Small intestine (tissue), 7 donors: ENCODE measurements around the gene FXYD4. TPM values are rescaled to one million over a fixed set of nuclear protein-coding genes. Genes with fewer than 3 reads are reported as not detected.

Source experiments
- DNase-seq, 2 donors: peaks; one replicate each; pipeline versions ENCODE4 v3.0.0 to v3.0.0-alpha.2; 2013
- FAIRE-seq: peaks from 2 replicates; lab custom pipeline; 2012; peaks lifted over from hg19 to GRCh38; lab: Jason Lieb, UNC
- H3K27ac ChIP-seq, 3 donors: one replicate each; pipeline ENCODE4 v1.5.1; 2013; ENCODE audit warnings: low read length in 2 of 3, mild to moderate bottlenecking in 2 of 3, control low read depth in 1 of 3, inconsistent platforms in 1 of 3, low read depth in 1 of 3, moderate library complexity in 1 of 3
- H3K27me3 ChIP-seq, 3 donors: one replicate each; pipeline ENCODE4 v1.6.1; 2013; ENCODE audit warnings: low read length in 3 of 3, inconsistent platforms in 1 of 3; ENCODE audit not compliant: control insufficient read depth in 3 of 3, insufficient read depth in 3 of 3
- H3K36me3 ChIP-seq, 3 donors: one replicate each; pipeline ENCODE4 v1.6.1; 2013; ENCODE audit warnings: low read length in 3 of 3, inconsistent platforms in 1 of 3, low read depth in 1 of 3, mild to moderate bottlenecking in 1 of 3, moderate library complexity in 1 of 3; ENCODE audit not compliant: control insufficient read depth in 3 of 3, insufficient read depth in 2 of 3
- H3K4me1 ChIP-seq, 3 donors: one replicate each; pipeline ENCODE4 v1.6.1; 2013; ENCODE audit warnings: low read length in 2 of 3, inconsistent platforms in 1 of 3, low read depth in 1 of 3, mild to moderate bottlenecking in 1 of 3, moderate library complexity in 1 of 3; ENCODE audit not compliant: control insufficient read depth in 3 of 3, insufficient read depth in 2 of 3
- H3K4me3 ChIP-seq, 3 donors: one replicate each; pipeline ENCODE4 v1.5.1; 2013; ENCODE audit warnings: low read length in 3 of 3, control low read depth in 1 of 3, inconsistent platforms in 1 of 3, low read depth in 1 of 3, mild to moderate bottlenecking in 1 of 3, moderate library complexity in 1 of 3
- H3K9me3 ChIP-seq, 2 donors: one replicate each; pipeline ENCODE4 v1.6.1; 2013; ENCODE audit warnings: low read depth in 1 of 2, low read length in 1 of 2; ENCODE audit not compliant: control insufficient read depth in 2 of 2, insufficient read depth in 1 of 2
- WGBS, 3 donors: extraction: QIAGEN DNeasy Blood & Tissue Kit; methylation state at CpG; one replicate each; pipeline ENCODE4 v1.1.7; 2013; 5-methylcytosine and 5-hydroxymethylcytosine counted together
- polyA plus RNA-seq, 4 donors: library from polyadenylated mRNA; stranded (reverse) in 3 of 4; unstranded in 1 of 4; fragments of 200-250 nt in 3 of 4; fragments of 120-200 nt in 1 of 4; gene quantifications; one replicate each; pipeline versions ENCODE4 v1.2.1 to v1.2.3, GENCODE V29; 2013
- donor health status: healthy with polysubstance abuse.
- donor health status: control.
- donor health status: control.
- donor health status: Bipolar disorder and iron deficiency.
- donor health status: healthy.

Gene FXYD4
- polyA plus RNA-seq, 4 donors: 0.10 TPM; not detected in 3

GRCh38 chr10:43339136-43339535 lies 32.3 kb upstream of the FXYD4 start:
- no peak for FAIRE-seq
- H3K4me3 ChIP-seq: no peak overlapping the region
- H3K27ac ChIP-seq: no peak overlapping the region
- no peaks in the 10 kb centered on the region for H3K9me3 ChIP-seq
- H3K36me3 ChIP-seq: no peaks in the 10 kb centered on the region
- peaks cover 0 to 8% (median 0%) of the 10 kb centered on the region in 3 donors for H3K4me1 ChIP-seq
- 55 to 76% (median 73%) methylated on average over 9 to 11 of the region's 11 CpGs for WGBS, 3 donors
- DNase-seq: no peak
- peaks cover 0 to 6% (median 0%) of the 10 kb centered on the region in 3 donors for H3K27me3 ChIP-seq

- Histone ChIP-seq H3K4me1 (peaks cover 0 to 8% (median 0%) of the 10 kb centered on the region in 3 donors), H3K36me3 (no peaks in the 10 kb centered on the region), H3K9me3 (no peaks in the 10 kb centered on the region), H3K27ac (no peak overlapping the region), H3K4me3 (no peak overlapping the region), H3K27me3 (peaks cover 0 to 6% (median 0%) of the 10 kb centered on the region in 3 donors)
- WGBS, 3 donors: 56 to 77% (median 61%) methylated on average over 6 of the region's 6 CpGs
- no peak for DNase-seq
- FAIRE-seq: no peak
Observed at GRCh38 chr10:43340101-43340500, 31.3 kb upstream of the FXYD4 start.

- DNase-seq (peak in 1 of 2 donors; percentile 66), FAIRE-seq (no peak)
- Histone ChIP-seq H3K4me1 (peaks cover 0 to 8% (median 0%) of the 10 kb centered on the region in 3 donors), H3K36me3 (no peaks in the 10 kb centered on the region), H3K4me3 (no peak overlapping the region), H3K9me3 (no peaks in the 10 kb centered on the region), H3K27ac (no peak overlapping the region), H3K27me3 (peaks cover 0 to 6% (median 0%) of the 10 kb centered on the region in 3 donors)
- WGBS, 3 donors: 46 to 73% (median 62%) methylated on average over 9 of the region's 9 CpGs
Observed at GRCh38 chr10:43340619-43341018, 30.8 kb upstream of the FXYD4 start.

GRCh38 chr10:43341450-43341849 lies 30.0 kb upstream of the FXYD4 start:
- no peak for DNase-seq
- peaks cover 0 to 6% (median 0%) of the 10 kb centered on the region in 3 donors for H3K27me3 ChIP-seq
- no peaks in the 10 kb centered on the region for H3K36me3 ChIP-seq
- no peak for FAIRE-seq
- peaks cover 0 to 6% (median 0%) of the 10 kb centered on the region in 3 donors for H3K4me1 ChIP-seq
- no peak overlapping the region for H3K27ac ChIP-seq
- no peaks in the 10 kb centered on the region for H3K9me3 ChIP-seq
- H3K4me3 ChIP-seq: no peak overlapping the region
- WGBS, 3 donors: 76 to 80% (median 78%) methylated on average over 7 of the region's 7 CpGs

GRCh38 chr10:43342279-43343125 lies 28.9 kb upstream of the FXYD4 start:
- no peak overlapping the region for H3K4me3 ChIP-seq
- no peaks in the 10 kb centered on the region for H3K9me3 ChIP-seq
- H3K4me1 ChIP-seq: no peaks in the 10 kb centered on the region
- no peak overlapping the region for H3K27ac ChIP-seq
- no peaks in the 10 kb centered on the region for H3K36me3 ChIP-seq
- 92 to 94% (median 93%) methylated on average over 41 to 49 of the region's 49 CpGs for WGBS, 3 donors
- FAIRE-seq: no peak
- H3K27me3 ChIP-seq: peaks cover 0 to 6% (median 0%) of the 10 kb centered on the region in 3 donors
- no peak for DNase-seq

GRCh38 chr10:43343126-43343525 lies 28.3 kb upstream of the FXYD4 start:
- H3K4me3 ChIP-seq: no peak overlapping the region
- no peaks in the 10 kb centered on the region for H3K9me3 ChIP-seq
- DNase-seq (no peak), FAIRE-seq (no peak)
- H3K27ac ChIP-seq: no peak overlapping the region
- H3K36me3 ChIP-seq: no peaks in the 10 kb centered on the region
- peaks cover 0 to 6% (median 0%) of the 10 kb centered on the region in 3 donors for H3K27me3 ChIP-seq
- WGBS, 3 donors: 94 to 96% (median 96%) methylated on average over 15 of the region's 15 CpGs
- H3K4me1 ChIP-seq: no peaks in the 10 kb centered on the region

- Histone ChIP-seq H3K27ac (no peak overlapping the region), H3K4me1 (no peaks in the 10 kb centered on the region), H3K9me3 (no peaks in the 10 kb centered on the region), H3K27me3 (peaks cover 0 to 6% (median 0%) of the 10 kb centered on the region in 3 donors), H3K36me3 (no peaks in the 10 kb centered on the region), H3K4me3 (no peak overlapping the region)
- FAIRE-seq (no peak), DNase-seq (peak in 1 of 2 donors; percentile 57)
- 59 to 80% (median 69%) methylated on average over 8 of the region's 8 CpGs for WGBS, 3 donors
Observed at GRCh38 chr10:43344051-43344450, 27.4 kb upstream of the FXYD4 start.

GRCh38 chr10:43347997-43348396 lies 23.4 kb upstream of the FXYD4 start:
- Histone ChIP-seq H3K36me3 (no peaks in the 10 kb centered on the region), H3K9me3 (no peaks in the 10 kb centered on the region), H3K4me1 (no peaks in the 10 kb centered on the region), H3K4me3 (no peak overlapping the region), H3K27ac (no peak overlapping the region), H3K27me3 (peaks cover 0 to 13% (median 0%) of the 10 kb centered on the region in 3 donors)
- WGBS, 3 donors: 86 to 91% (median 90%) methylated on average over 4 of the region's 4 CpGs
- DNase-seq: no peak
- FAIRE-seq: no peak
